Fibroblast of lung (primary cell): Measurements from ENCODE around the gene CHDH.

ENCODE experiments used
- EZH2 ChIP-seq: IDR thresholded peaks from 2 replicates; pipeline ENCODE4 v1.5.1; 2012; ENCODE audit warnings: low read length, control low read depth, mild to moderate bottlenecking; ENCODE audit errors: missing control alignments
- TF ChIP-seq, protein P1 (sequence below), 2 donors: IDR thresholded peaks in 1 of 2; conservative IDR thresholded peaks in 1 of 2; 1 replicate in 1 of 2; 2 replicates in 1 of 2; pipeline ENCODE4 v1.5.1; 2011 to 2012; ENCODE audit warnings: low read length in 2 of 2, control low read depth in 1 of 2, inconsistent platforms in 1 of 2, low read depth in 1 of 2, mild to moderate bottlenecking in 1 of 2

DNA sequence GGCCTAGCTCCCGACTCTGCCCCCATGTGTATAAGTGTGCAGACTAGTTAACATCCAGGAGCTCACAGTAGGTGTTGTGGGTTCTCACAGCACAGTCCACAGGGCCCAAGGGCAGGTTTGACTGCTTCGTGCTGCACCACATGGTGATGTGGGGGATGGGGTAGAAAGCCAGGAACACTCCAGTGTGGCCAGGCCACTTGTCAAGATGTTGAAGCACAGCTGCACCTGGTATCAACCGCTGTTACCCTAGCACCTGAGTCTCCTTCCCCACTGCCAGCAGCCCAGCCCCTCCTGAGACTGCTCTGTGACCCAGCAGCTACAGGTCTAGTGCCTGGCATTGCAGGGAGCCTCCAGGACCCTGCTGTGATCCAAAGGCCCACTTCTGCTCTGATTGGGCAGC, 53.4 kb downstream of the CHDH start:
- TF ChIP-seq, protein P1, sequence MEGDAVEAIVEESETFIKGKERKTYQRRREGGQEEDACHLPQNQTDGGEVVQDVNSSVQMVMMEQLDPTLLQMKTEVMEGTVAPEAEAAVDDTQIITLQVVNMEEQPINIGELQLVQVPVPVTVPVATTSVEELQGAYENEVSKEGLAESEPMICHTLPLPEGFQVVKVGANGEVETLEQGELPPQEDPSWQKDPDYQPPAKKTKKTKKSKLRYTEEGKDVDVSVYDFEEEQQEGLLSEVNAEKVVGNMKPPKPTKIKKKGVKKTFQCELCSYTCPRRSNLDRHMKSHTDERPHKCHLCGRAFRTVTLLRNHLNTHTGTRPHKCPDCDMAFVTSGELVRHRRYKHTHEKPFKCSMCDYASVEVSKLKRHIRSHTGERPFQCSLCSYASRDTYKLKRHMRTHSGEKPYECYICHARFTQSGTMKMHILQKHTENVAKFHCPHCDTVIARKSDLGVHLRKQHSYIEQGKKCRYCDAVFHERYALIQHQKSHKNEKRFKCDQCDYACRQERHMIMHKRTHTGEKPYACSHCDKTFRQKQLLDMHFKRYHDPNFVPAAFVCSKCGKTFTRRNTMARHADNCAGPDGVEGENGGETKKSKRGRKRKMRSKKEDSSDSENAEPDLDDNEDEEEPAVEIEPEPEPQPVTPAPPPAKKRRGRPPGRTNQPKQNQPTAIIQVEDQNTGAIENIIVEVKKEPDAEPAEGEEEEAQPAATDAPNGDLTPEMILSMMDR (conservative IDR thresholded peaks at IDR 0.05 in 1 of 2, IDR thresholded peaks at IDR 0.05 in 1 of 2; ENCODE audit: low read depth in 1 of 2, low read length in 2 of 2): no peak
- no peak for TF ChIP-seq EZH2
